ENCODE results near the gene VAPA.

Gene VAPA

GRCh38 chr18:9913526-9914333, at the start of gene VAPA:
TSS of gene VAPA (plus strand) at chr18:9914016. CDS start at chr18:9914257, 241 bp downstream.
- H3K4me3 ChIP-seq (ENCODE audit: low read depth, low read length): peak within 1 kb of the TSS; percentile 84
- peak; percentile 83 for DNase-seq (ENCODE audit: low read depth)

- DNase-seq (ENCODE audit: low read depth): no peak
- H3K4me3 ChIP-seq (ENCODE audit: low read depth, low read length): no peak overlapping the region
Measured at GRCh38 chr18:9865764-9866490, 47.9 kb upstream of the VAPA start.

GRCh38 chr18:9866627-9867026, 47.2 kb upstream of the VAPA start:
- no peak for DNase-seq (ENCODE audit: low read depth)
- H3K4me3 ChIP-seq (ENCODE audit: low read depth, low read length): no peak overlapping the region

GRCh38 chr18:9867071-9867594, 46.7 kb upstream of the VAPA start:
- DNase-seq (ENCODE audit: low read depth): no peak
- H3K4me3 ChIP-seq (ENCODE audit: low read depth, low read length): no peak overlapping the region

- no peak for DNase-seq (ENCODE audit: low read depth)
- H3K4me3 ChIP-seq (ENCODE audit: low read depth, low read length): no peak overlapping the region
Measured at GRCh38 chr18:9868857-9869714, 44.7 kb upstream of the VAPA start.

GRCh38 chr18:9869715-9870430, 43.9 kb upstream of the VAPA start:
- no peak overlapping the region for H3K4me3 ChIP-seq (ENCODE audit: low read depth, low read length)
- peak; percentile 78 for DNase-seq (ENCODE audit: low read depth)

- no peak overlapping the region for H3K4me3 ChIP-seq (ENCODE audit: low read depth, low read length)
- no peak for DNase-seq (ENCODE audit: low read depth)
Measured at GRCh38 chr18:9870431-9871008, 43.3 kb upstream of the VAPA start.

GRCh38 chr18:9871244-9871746, 42.5 kb upstream of the VAPA start:
- no peak for DNase-seq (ENCODE audit: low read depth)
- no peak overlapping the region for H3K4me3 ChIP-seq (ENCODE audit: low read depth, low read length)

- no peak for DNase-seq (ENCODE audit: low read depth)
Measured at GRCh38 chr18:9872823-9873222, 41.0 kb upstream of the VAPA start.

GRCh38 chr18:9874728-9875127, 39.1 kb upstream of the VAPA start:
- no peak for DNase-seq (ENCODE audit: low read depth)
- H3K4me3 ChIP-seq (ENCODE audit: low read depth, low read length): no peak overlapping the region

More at GRCh38 chr18:9872823-9873222, 41.0 kb upstream of the VAPA start:
- no peak overlapping the region for H3K4me3 ChIP-seq (ENCODE audit: low read depth, low read length)

GRCh38 chr18:9876212-9876866, 37.5 kb upstream of the VAPA start:
- H3K4me3 ChIP-seq (ENCODE audit: low read depth, low read length): no peak overlapping the region

GRCh38 chr18:9876867-9877654, 36.8 kb upstream of the VAPA start:
- peak; percentile 53 for DNase-seq (ENCODE audit: low read depth)
- peak overlapping the region; percentile 19 for H3K4me3 ChIP-seq (ENCODE audit: low read depth, low read length)

More at GRCh38 chr18:9876212-9876866, 37.5 kb upstream of the VAPA start:
- no peak for DNase-seq (ENCODE audit: low read depth)

GRCh38 chr18:9877655-9878014, 36.2 kb upstream of the VAPA start:
- H3K4me3 ChIP-seq (ENCODE audit: low read depth, low read length): no peak overlapping the region
- no peak for DNase-seq (ENCODE audit: low read depth)

GRCh38 chr18:9878095-9878494, 35.7 kb upstream of the VAPA start:
- DNase-seq (ENCODE audit: low read depth): no peak
- no peak overlapping the region for H3K4me3 ChIP-seq (ENCODE audit: low read depth, low read length)

GRCh38 chr18:9878783-9879242, 35.0 kb upstream of the VAPA start:
- no peak overlapping the region for H3K4me3 ChIP-seq (ENCODE audit: low read depth, low read length)
- DNase-seq (ENCODE audit: low read depth): no peak

GRCh38 chr18:9884090-9884489, 29.7 kb upstream of the VAPA start:
- H3K4me3 ChIP-seq (ENCODE audit: low read depth, low read length): no peak overlapping the region
- DNase-seq (ENCODE audit: low read depth): no peak

- H3K4me3 ChIP-seq (ENCODE audit: low read depth, low read length): no peak overlapping the region
- DNase-seq (ENCODE audit: low read depth): no peak
Measured at GRCh38 chr18:9884532-9885140, 29.2 kb upstream of the VAPA start.
